Panc1 (cell line): ENCODE results near the gene PM20D1. TPM values are rescaled to one million over a fixed set of nuclear protein-coding genes. Genes with fewer than 3 reads are reported as not detected.

Experiments
- ATAC-seq: fragments of 200-7000 bp; cut with Tn5 transposase; 2 replicates; pipeline ENCODE4 v1.9.1; 2020; ENCODE audit warnings: mild to moderate bottlenecking, moderate library complexity
- BruUV-seq: library from RNA; stranded (reverse); fragments of 400-500 nt; replicated peaks from 2 replicates; lab custom pipeline; 2021; lab: Mats Ljungman, UMichigan
- CTCF ChIA-PET: fragments of 300-600 bp; sonication (Branson Sonifier 250); formaldehyde crosslinking; loops from one replicate; lab custom pipeline; 2022; ENCODE audit warnings: antibody characterized with exemption; lab: Charles Lee
- POLR2A ChIA-PET: fragments of 300-600 bp; sonication (Branson Sonifier 250); formaldehyde crosslinking; loops from one replicate; lab custom pipeline; 2022; ENCODE audit warnings: antibody characterized with exemption; lab: Charles Lee
- DNase-seq: peaks from one replicate; pipeline ENCODE4 v3.0.0-alpha.2; 2010; ENCODE audit warnings: low read depth, low spot score
- H3K27ac ChIP-seq: 2 replicates; pipeline ENCODE4 v1.5.1; 2011; ENCODE audit warnings: mild to moderate bottlenecking, low read length, inconsistent platforms
- H3K27me3 ChIP-seq: fragments of 200-500 bp; sonication (Bioruptor generic); 2 replicates; pipeline ENCODE4 v1.6.0; 2014; ENCODE audit warnings: low read length, inconsistent platforms; ENCODE audit not compliant: control insufficient read depth, insufficient read depth
- H3K36me3 ChIP-seq: fragments of 200-500 bp; sonication (Bioruptor generic); 2 replicates; pipeline ENCODE4 v1.5.1; 2014; ENCODE audit warnings: inconsistent platforms, mild to moderate bottlenecking, low read length, moderate library complexity; ENCODE audit not compliant: control insufficient read depth, insufficient read depth
- H3K4me1 ChIP-seq: 2 replicates; pipeline ENCODE4 v1.5.1; 2011; ENCODE audit warnings: inconsistent platforms, mild to moderate bottlenecking, low read length, moderate library complexity; ENCODE audit not compliant: control insufficient read depth, insufficient read depth
- H3K4me3 ChIP-seq, 2 experiments: 2 replicates each; pipeline ENCODE4 v1.5.1; 2011 to 2012; ENCODE audit warnings: low read depth in 2 of 2, low read length in 2 of 2, mild to moderate bottlenecking in 2 of 2, inconsistent platforms in 1 of 2, moderate library complexity in 1 of 2
- H3K9me3 ChIP-seq: fragments of 200-500 bp; sonication (Bioruptor generic); 2 replicates; pipeline ENCODE4 v1.5.1; 2014; ENCODE audit warnings: low read depth, mild to moderate bottlenecking, inconsistent platforms, low read length, moderate library complexity; ENCODE audit not compliant: control insufficient read depth, insufficient read depth
- POLR2AphosphoS5 ChIP-seq: IDR thresholded peaks from 2 replicates; pipeline ENCODE4 v1.6.1; 2012; ENCODE audit warnings: mild to moderate bottlenecking, low read depth, low read length, moderate library complexity
- SIN3A ChIP-seq: IDR thresholded peaks from 2 replicates; pipeline ENCODE4 v1.6.1; 2012; ENCODE audit warnings: low read depth, mild to moderate bottlenecking, low read length, moderate library complexity, borderline replicate concordance; ENCODE audit not compliant: insufficient read depth
- TCF7L2 ChIP-seq: IDR thresholded peaks from 2 replicates; pipeline ENCODE4 v1.6.1; 2011; ENCODE audit warnings: mild to moderate bottlenecking, low read depth, low read length, inconsistent platforms
- in situ Hi-C: cut with HindIII; loops from 2 replicates; pipeline ENCODE4 v1.10.0; 2016; ENCODE audit warnings: low sequenced_read_pairs, low pct_unique_long_range_greater_than_20kb
- intact Hi-C: fragments of 100-400 bp; cut with micrococcal nuclease; formaldehyde crosslinking; loops from one replicate; pipeline ENCODE4 v1.10.0; 2022; ENCODE audit not compliant: unreplicated experiment
- total RNA-seq: library from RNA; stranded (reverse); gene quantifications from one replicate; pipeline ENCODE4 v1.2.1, GENCODE V29; 2021; ENCODE audit not compliant: unreplicated experiment
- TF ChIP-seq, protein P1 (sequence below), 2 experiments: IDR thresholded peaks; 2 replicates each; pipeline ENCODE4 v1.6.1; 2011 to 2012; ENCODE audit warnings: low read depth in 2 of 2, control low read depth in 1 of 2, low read length in 1 of 2, mild to moderate bottlenecking in 1 of 2, moderate library complexity in 1 of 2; ENCODE audit not compliant: insufficient read depth in 1 of 2
- TF ChIP-seq, protein P2 (sequence below): fragments of 450-650 bp; IDR thresholded peaks from 2 replicates; pipeline ENCODE4 v1.5.1; 2017; ENCODE audit warnings: mild to moderate bottlenecking

The PM20D1 gene
- total RNA-seq, 1 experiment from 2014 or later, result 0.13 TPM

DNA sequence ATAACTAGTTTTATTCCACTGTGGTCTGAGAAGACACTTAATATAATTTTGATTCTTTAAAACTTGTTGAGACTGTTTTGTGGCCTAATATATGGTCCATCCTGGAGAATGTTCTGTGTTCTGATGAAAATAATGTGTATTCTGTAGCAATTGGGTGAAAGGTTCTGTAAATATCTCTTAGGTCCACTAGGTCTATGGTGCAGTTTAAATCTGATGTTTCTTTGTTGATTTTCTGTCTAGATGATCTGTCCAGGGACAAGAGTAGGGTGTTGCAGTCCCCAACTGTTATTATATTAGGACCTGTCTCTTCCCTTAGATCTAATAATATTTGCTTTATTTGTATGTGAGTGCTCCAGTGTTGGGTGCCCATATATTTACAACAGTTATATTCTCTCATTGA lies 33.9 kb upstream of the PM20D1 start:
- no peak overlapping the region for H3K4me3 ChIP-seq
- H3K27me3 ChIP-seq, result no peaks in the 10 kb centered on the region
- CTCF ChIA-PET, result no interaction called here
- no peaks in the 10 kb centered on the region for H3K9me3 ChIP-seq
- DNase-seq (no peak), ATAC-seq (no peak)
- intact Hi-C loops, result no loop called here
- H3K4me1 ChIP-seq, result no peaks in the 10 kb centered on the region
- BruUV-seq, result no TSS peak
- H3K36me3 ChIP-seq, result no peaks in the 10 kb centered on the region
- TF ChIP-seq POLR2AphosphoS5, result no peak
- TF ChIP-seq, protein P1, sequence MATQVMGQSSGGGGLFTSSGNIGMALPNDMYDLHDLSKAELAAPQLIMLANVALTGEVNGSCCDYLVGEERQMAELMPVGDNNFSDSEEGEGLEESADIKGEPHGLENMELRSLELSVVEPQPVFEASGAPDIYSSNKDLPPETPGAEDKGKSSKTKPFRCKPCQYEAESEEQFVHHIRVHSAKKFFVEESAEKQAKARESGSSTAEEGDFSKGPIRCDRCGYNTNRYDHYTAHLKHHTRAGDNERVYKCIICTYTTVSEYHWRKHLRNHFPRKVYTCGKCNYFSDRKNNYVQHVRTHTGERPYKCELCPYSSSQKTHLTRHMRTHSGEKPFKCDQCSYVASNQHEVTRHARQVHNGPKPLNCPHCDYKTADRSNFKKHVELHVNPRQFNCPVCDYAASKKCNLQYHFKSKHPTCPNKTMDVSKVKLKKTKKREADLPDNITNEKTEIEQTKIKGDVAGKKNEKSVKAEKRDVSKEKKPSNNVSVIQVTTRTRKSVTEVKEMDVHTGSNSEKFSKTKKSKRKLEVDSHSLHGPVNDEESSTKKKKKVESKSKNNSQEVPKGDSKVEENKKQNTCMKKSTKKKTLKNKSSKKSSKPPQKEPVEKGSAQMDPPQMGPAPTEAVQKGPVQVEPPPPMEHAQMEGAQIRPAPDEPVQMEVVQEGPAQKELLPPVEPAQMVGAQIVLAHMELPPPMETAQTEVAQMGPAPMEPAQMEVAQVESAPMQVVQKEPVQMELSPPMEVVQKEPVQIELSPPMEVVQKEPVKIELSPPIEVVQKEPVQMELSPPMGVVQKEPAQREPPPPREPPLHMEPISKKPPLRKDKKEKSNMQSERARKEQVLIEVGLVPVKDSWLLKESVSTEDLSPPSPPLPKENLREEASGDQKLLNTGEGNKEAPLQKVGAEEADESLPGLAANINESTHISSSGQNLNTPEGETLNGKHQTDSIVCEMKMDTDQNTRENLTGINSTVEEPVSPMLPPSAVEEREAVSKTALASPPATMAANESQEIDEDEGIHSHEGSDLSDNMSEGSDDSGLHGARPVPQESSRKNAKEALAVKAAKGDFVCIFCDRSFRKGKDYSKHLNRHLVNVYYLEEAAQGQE (IDR thresholded peaks at IDR 0.05; ENCODE audit: insufficient read depth in 1 of 2, low read depth in 2 of 2, low read length in 1 of 2), result no peak
- no peak for TF ChIP-seq SIN3A
- TF ChIP-seq, protein P2, sequence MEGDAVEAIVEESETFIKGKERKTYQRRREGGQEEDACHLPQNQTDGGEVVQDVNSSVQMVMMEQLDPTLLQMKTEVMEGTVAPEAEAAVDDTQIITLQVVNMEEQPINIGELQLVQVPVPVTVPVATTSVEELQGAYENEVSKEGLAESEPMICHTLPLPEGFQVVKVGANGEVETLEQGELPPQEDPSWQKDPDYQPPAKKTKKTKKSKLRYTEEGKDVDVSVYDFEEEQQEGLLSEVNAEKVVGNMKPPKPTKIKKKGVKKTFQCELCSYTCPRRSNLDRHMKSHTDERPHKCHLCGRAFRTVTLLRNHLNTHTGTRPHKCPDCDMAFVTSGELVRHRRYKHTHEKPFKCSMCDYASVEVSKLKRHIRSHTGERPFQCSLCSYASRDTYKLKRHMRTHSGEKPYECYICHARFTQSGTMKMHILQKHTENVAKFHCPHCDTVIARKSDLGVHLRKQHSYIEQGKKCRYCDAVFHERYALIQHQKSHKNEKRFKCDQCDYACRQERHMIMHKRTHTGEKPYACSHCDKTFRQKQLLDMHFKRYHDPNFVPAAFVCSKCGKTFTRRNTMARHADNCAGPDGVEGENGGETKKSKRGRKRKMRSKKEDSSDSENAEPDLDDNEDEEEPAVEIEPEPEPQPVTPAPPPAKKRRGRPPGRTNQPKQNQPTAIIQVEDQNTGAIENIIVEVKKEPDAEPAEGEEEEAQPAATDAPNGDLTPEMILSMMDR, result no peak
- no peak for TF ChIP-seq TCF7L2
- no peak overlapping the region for H3K27ac ChIP-seq
- POLR2A ChIA-PET, result no interaction called here
- in situ Hi-C loops, result no loop called here

DNA sequence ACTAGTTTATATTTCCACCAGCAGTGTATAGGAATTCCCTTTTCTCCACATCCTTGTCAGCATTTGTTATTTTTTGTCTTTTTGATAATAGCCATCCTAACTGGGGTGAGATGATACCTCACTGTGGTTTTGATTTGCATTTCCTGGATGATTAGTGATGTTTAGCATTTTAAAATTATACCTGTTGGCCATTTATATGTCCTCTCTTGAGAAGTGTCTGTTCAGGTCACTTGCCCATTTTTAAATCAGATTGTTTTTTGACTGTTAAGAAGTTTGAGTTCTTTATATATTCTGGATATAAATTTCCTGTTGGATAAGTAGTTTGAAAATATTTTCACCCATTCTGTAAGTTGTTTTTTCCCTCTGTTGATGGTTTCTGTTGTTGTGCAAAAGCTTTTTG lies 31.0 kb upstream of the PM20D1 start:
- peaks cover 2% of the 10 kb centered on the region; the same call in 1 of the 2 replicates for H3K27me3 ChIP-seq
- ATAC-seq (no peak), DNase-seq (no peak)
- TF ChIP-seq TCF7L2 (no peak), POLR2AphosphoS5 (no peak), SIN3A (no peak)
- TF ChIP-seq, protein P2, result no peak
- TF ChIP-seq, protein P1 (IDR thresholded peaks at IDR 0.05; ENCODE audit: insufficient read depth in 1 of 2, low read depth in 2 of 2, low read length in 1 of 2), result no peak
- no peaks in the 10 kb centered on the region for H3K4me1 ChIP-seq
- CTCF ChIA-PET, result no interaction called here
- no peak overlapping the region for H3K27ac ChIP-seq
- no peaks in the 10 kb centered on the region for H3K9me3 ChIP-seq
- intact Hi-C loops (no loop called here), in situ Hi-C loops (no loop called here)
- POLR2A ChIA-PET, result no interaction called here
- no TSS peak for BruUV-seq
- H3K36me3 ChIP-seq, result no peaks in the 10 kb centered on the region
- H3K4me3 ChIP-seq, result no peak overlapping the region
